Neural cell (in vitro differentiated cells): ENCODE measurements around the gene GMDS. TPM values are rescaled to one million over a fixed set of nuclear protein-coding genes. Genes with fewer than 3 reads are reported as not detected.

Experiments
- H2AFZ ChIP-seq: fragments of 200-600, 300-800 bp; sonication (generic), shearing (Covaris generic); 2 replicates; pipeline ENCODE4 v1.6.0; 2014; ENCODE audit warnings: low read depth, mild to moderate bottlenecking, antibody characterized with exemption, low read length, moderate library complexity
- H3F3A ChIP-seq: fragments of 200-600 bp; shearing (Covaris generic); 2 replicates; pipeline ENCODE4 v1.6.1; 2016; ENCODE audit warnings: mild to moderate bottlenecking, moderate library complexity, mixed read lengths, antibody characterized with exemption, low read length; ENCODE audit not compliant: insufficient read depth, poor library complexity, severe bottlenecking
- H3K27ac ChIP-seq: fragments of 200-600, 300-800 bp; sonication (generic), shearing (Covaris generic); 2 replicates; pipeline ENCODE4 v1.5.1; 2014; ENCODE audit warnings: mild to moderate bottlenecking, low read length, moderate library complexity
- H3K27me3 ChIP-seq: fragments of 300-800, 200-600 bp; sonication (generic), shearing (Covaris generic); 2 replicates; pipeline ENCODE4 v1.6.0; 2014; ENCODE audit warnings: mild to moderate bottlenecking, low read depth, low read length, moderate library complexity; ENCODE audit not compliant: insufficient read depth
- H3K36me3 ChIP-seq: fragments of 300-800, 200-600 bp; sonication (generic), shearing (Covaris generic); 2 replicates; pipeline ENCODE4 v1.5.1; 2014; ENCODE audit warnings: mild to moderate bottlenecking, antibody characterized with exemption, low read length, moderate library complexity; ENCODE audit not compliant: insufficient read depth
- H3K4me2 ChIP-seq: fragments of 300-800, 200-600 bp; sonication (generic), shearing (Covaris generic); 2 replicates; pipeline ENCODE4 v1.6.0; 2014; ENCODE audit warnings: mild to moderate bottlenecking, low read length
- H3K4me3 ChIP-seq: fragments of 300-800, 200-600 bp; sonication (generic), shearing (Covaris generic); 2 replicates; pipeline ENCODE4 v1.5.1; 2014; ENCODE audit warnings: mild to moderate bottlenecking, low read length, moderate library complexity
- H3K79me2 ChIP-seq: fragments of 200-600 bp; shearing (Covaris generic); replicated peaks from 2 replicates; pipeline ENCODE4 v1.6.0; 2014; ENCODE audit warnings: mild to moderate bottlenecking, low read length, moderate library complexity; ENCODE audit not compliant: insufficient read depth
- H3K9ac ChIP-seq: fragments of 300-800, 200-600 bp; sonication (generic), shearing (Covaris generic); 2 replicates; pipeline ENCODE4 v1.6.1; 2016; ENCODE audit warnings: mild to moderate bottlenecking, low read length, mixed read lengths
- H3K9me2 ChIP-seq: fragments of 200-600 bp; shearing (Covaris generic); 2 replicates; pipeline ENCODE4 v1.6.1; 2016; ENCODE audit warnings: mild to moderate bottlenecking, low read length, mixed read lengths; ENCODE audit not compliant: insufficient read depth
- H3K9me3 ChIP-seq: fragments of 200-600, 300-800 bp; sonication (generic), shearing (Covaris generic); 2 replicates; pipeline ENCODE4 v1.6.1; 2016; ENCODE audit warnings: mild to moderate bottlenecking, mixed run types, low read length, moderate library complexity, mixed read lengths
- H4K20me1 ChIP-seq: fragments of 200-600 bp; shearing (Covaris generic); 2 replicates; pipeline ENCODE4 v1.6.1; 2016; ENCODE audit warnings: mild to moderate bottlenecking, mixed run types; ENCODE audit not compliant: insufficient read depth
- CTCF ChIP-seq: fragments of 450-650 bp; IDR thresholded peaks from 2 replicates; pipeline ENCODE4 v1.5.1; 2014; ENCODE audit warnings: antibody characterized with exemption, mild to moderate bottlenecking, moderate library complexity; ENCODE audit not compliant: poor library complexity, severe bottlenecking
- EP300 ChIP-seq: fragments of 450-650 bp; conservative IDR thresholded peaks from 2 replicates; pipeline ENCODE4 v1.6.1; 2014; ENCODE audit warnings: antibody characterized with exemption, mild to moderate bottlenecking, moderate library complexity; ENCODE audit not compliant: poor library complexity, severe bottlenecking
- EZH2 ChIP-seq: fragments of 200-600, 300-800 bp; shearing (Covaris generic), sonication (generic); IDR thresholded peaks from 2 replicates; pipeline ENCODE4 v1.6.1; 2014; ENCODE audit warnings: antibody characterized with exemption, low read length, borderline replicate concordance, mild to moderate bottlenecking; ENCODE audit not compliant: insufficient read depth, poor library complexity, severe bottlenecking
- MXI1 ChIP-seq: fragments of 450-650 bp; conservative IDR thresholded peaks from 2 replicates; pipeline ENCODE4 v1.6.1; 2014; ENCODE audit warnings: antibody characterized with exemption, mild to moderate bottlenecking; ENCODE audit not compliant: poor library complexity, severe bottlenecking
- POLR2AphosphoS5 ChIP-seq: IDR thresholded peaks from 2 replicates; pipeline ENCODE4 v1.6.1; 2012
- RAD21 ChIP-seq: fragments of 450-650 bp; conservative IDR thresholded peaks from 2 replicates; pipeline ENCODE4 v1.6.1; 2014; ENCODE audit warnings: antibody characterized with exemption, mild to moderate bottlenecking, moderate library complexity
- REST ChIP-seq: IDR thresholded peaks from 2 replicates; pipeline ENCODE4 v1.6.1; 2012; ENCODE audit warnings: borderline replicate concordance
- SMC3 ChIP-seq: fragments of 450-650 bp; conservative IDR thresholded peaks from 2 replicates; pipeline ENCODE4 v1.6.1; 2014; ENCODE audit warnings: antibody characterized with exemption, mild to moderate bottlenecking, moderate library complexity; ENCODE audit not compliant: poor library complexity
- TAF1 ChIP-seq: IDR thresholded peaks from 2 replicates; pipeline ENCODE4 v1.6.1; 2012; ENCODE audit warnings: low read depth
- polyA plus RNA-seq: library from polyadenylated mRNA; depleted of rRNA; stranded (reverse); fragments of >200 nt; gene quantifications from 2 replicates; pipeline ENCODE4 v1.2.3, GENCODE V29; 2014

GMDS gene
- polyA plus RNA-seq, 1 donor from 2014 or later, result 11.4 TPM

- H3K79me2 ChIP-seq, result no peaks in the 10 kb centered on the region
- TF ChIP-seq REST (no peak), EP300 (no peak), TAF1 (no peak), MXI1 (no peak), EZH2 (no peak), POLR2AphosphoS5 (no peak), SMC3 (no peak), RAD21 (no peak), CTCF (no peak)
- H3K4me3 ChIP-seq, result no peak overlapping the region
- no peak overlapping the region for H3K27ac ChIP-seq
- no peaks in the 10 kb centered on the region for H3K36me3 ChIP-seq
- no peak overlapping the region for H2AFZ ChIP-seq
- H3F3A ChIP-seq, result no peaks in the 10 kb centered on the region
- H3K9me3 ChIP-seq, result no peaks in the 10 kb centered on the region
- no peak overlapping the region for H3K4me2 ChIP-seq
- no peak overlapping the region for H3K9ac ChIP-seq
- no peaks in the 10 kb centered on the region for H4K20me1 ChIP-seq
- H3K9me2 ChIP-seq, result no peaks in the 10 kb centered on the region
- H3K27me3 ChIP-seq, result no peaks in the 10 kb centered on the region
These were observed 600.8 kb downstream of the GMDS start for GRCh38 chr6:1644516-1645060.

- Histone ChIP-seq H3K9ac (no peak overlapping the region), H3K27ac (no peak overlapping the region), H3K79me2 (no peaks in the 10 kb centered on the region), H3F3A (no peaks in the 10 kb centered on the region), H3K36me3 (no peaks in the 10 kb centered on the region), H3K9me3 (no peaks in the 10 kb centered on the region), H3K4me2 (no peak overlapping the region), H2AFZ (no peak overlapping the region), H3K4me3 (no peak overlapping the region), H3K9me2 (no peaks in the 10 kb centered on the region), H4K20me1 (no peaks in the 10 kb centered on the region), H3K27me3 (no peaks in the 10 kb centered on the region)
- TF ChIP-seq EP300, result no peak
- TF ChIP-seq TAF1, result no peak
- TF ChIP-seq RAD21, result no peak
- no peak for TF ChIP-seq SMC3
- no peak for TF ChIP-seq MXI1
- no peak for TF ChIP-seq POLR2AphosphoS5
- no peak for TF ChIP-seq REST
- no peak for TF ChIP-seq CTCF
- TF ChIP-seq EZH2, result no peak
These were observed 601.5 kb downstream of the GMDS start for GRCh38 chr6:1643830-1644445.
